Occipital lobe (tissue), 2 donors: ENCODE data around the gene MRPS18C. TPM values are rescaled to one million over a fixed set of nuclear protein-coding genes. Genes with fewer than 3 reads are reported as not detected.

Experiments
- DNase-seq: peaks from one replicate; lab custom pipeline; 2025; lab: John Stamatoyannopoulos, UW
- total RNA-seq: library from RNA; depleted of rRNA; stranded (reverse); fragments of >200 nt; gene quantifications from one replicate; pipeline ENCODE4 v1.2.3, GENCODE V29; 2014

MRPS18C gene
- 32.6 TPM for total RNA-seq

GRCh38 chr4:83455281-83456183 is at the start of gene MRPS18C, which contains the start of gene HELQ:
Gene MRPS18C, plus strand, starts transcription at chr4:83456058. Its CDS starts 20 bp downstream, at chr4:83456078.
Gene HELQ, minus strand, starts transcription at chr4:83455823. Its CDS starts 130 bp downstream, at chr4:83455693.
- peak; percentile 94 for DNase-seq

- DNase-seq = no peak
Observed at GRCh38 chr4:83408908-83409307, 47.0 kb upstream of the MRPS18C start.

GRCh38 chr4:83413676-83414075 is 42.2 kb upstream of the MRPS18C start:
- no peak for DNase-seq

GRCh38 chr4:83417566-83417965 is 38.3 kb upstream of the MRPS18C start:
- no peak for DNase-seq

GRCh38 chr4:83418211-83418610 is 37.6 kb upstream of the MRPS18C start:
- no peak for DNase-seq

- no peak for DNase-seq
Observed at GRCh38 chr4:83431200-83431599, 24.7 kb upstream of the MRPS18C start.

GRCh38 chr4:83436680-83437079 is 19.2 kb upstream of the MRPS18C start:
- no peak for DNase-seq

- DNase-seq = no peak
Observed at GRCh38 chr4:83438719-83439118, 17.1 kb upstream of the MRPS18C start.

- DNase-seq = no peak
Observed at GRCh38 chr4:83440148-83440814, 15.6 kb upstream of the MRPS18C start.

GRCh38 chr4:83440899-83441298 is 15.0 kb upstream of the MRPS18C start:
- DNase-seq = no peak

- DNase-seq = no peak
Observed at GRCh38 chr4:83449009-83449408, 6.8 kb upstream of the MRPS18C start.

GRCh38 chr4:83454686-83455085 is 1.2 kb upstream of the MRPS18C start:
- no peak for DNase-seq

- no peak for DNase-seq
Observed at GRCh38 chr4:83456184-83456501, 285 bp downstream of the MRPS18C start.

- no peak for DNase-seq
Observed at GRCh38 chr4:83473423-83473822, 17.6 kb downstream of the MRPS18C start.

- DNase-seq = no peak
Observed at GRCh38 chr4:83473966-83474365, 18.1 kb downstream of the MRPS18C start.

GRCh38 chr4:83484500-83485461 is 28.9 kb downstream of the MRPS18C start, which contains the start of gene ABRAXAS1:
Gene ABRAXAS1, minus strand, starts transcription at chr4:83485100. Its CDS starts 28 bp downstream, at chr4:83485072.
- peak; percentile 95 for DNase-seq

GRCh38 chr4:83486457-83487129 is 30.7 kb downstream of the MRPS18C start:
- DNase-seq = no peak

- DNase-seq = no peak
Observed at GRCh38 chr4:83489711-83490326, 34.0 kb downstream of the MRPS18C start.

- DNase-seq = no peak
Observed at GRCh38 chr4:83490876-83491450, 35.1 kb downstream of the MRPS18C start.
